ENCODE results near the gene CNTN1.
"Not testable (repeated sequence)": the region's sequence is repeated elsewhere in the genome, so short reads cannot be mapped to it uniquely, and the experiment has no call there.

Gene CNTN1

GRCh38 chr12:41045509-41045908 is 353.3 kb downstream of the CNTN1 start:
- DNase-seq (ENCODE audit: low spot score) = no peak

GRCh38 chr12:41049033-41049432 is 356.8 kb downstream of the CNTN1 start:
- no peak for DNase-seq (ENCODE audit: low spot score)

DNA sequence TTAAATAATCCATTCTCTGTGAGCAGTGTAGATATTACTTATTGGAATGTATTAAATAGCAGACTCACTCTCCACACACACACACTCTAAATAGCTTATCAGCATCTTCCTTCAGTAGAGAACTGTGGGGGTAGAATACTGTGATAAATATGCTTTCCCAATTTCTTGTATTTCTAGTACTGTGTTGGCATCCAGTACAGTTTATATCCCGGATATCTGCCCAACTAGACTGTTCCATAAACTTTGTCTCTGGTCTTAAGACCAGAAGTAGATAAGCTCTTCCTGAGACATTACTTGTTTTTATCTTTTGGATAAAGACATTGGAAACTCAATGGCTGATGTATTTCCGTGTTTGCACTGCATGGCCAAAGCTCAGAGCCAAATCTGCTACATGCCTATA is 359.7 kb downstream of the CNTN1 start:
- no peak for DNase-seq (ENCODE audit: low spot score)

- DNase-seq (ENCODE audit: low spot score) = no peak
Observed at GRCh38 chr12:41052441-41052840, 360.2 kb downstream of the CNTN1 start.

DNA sequence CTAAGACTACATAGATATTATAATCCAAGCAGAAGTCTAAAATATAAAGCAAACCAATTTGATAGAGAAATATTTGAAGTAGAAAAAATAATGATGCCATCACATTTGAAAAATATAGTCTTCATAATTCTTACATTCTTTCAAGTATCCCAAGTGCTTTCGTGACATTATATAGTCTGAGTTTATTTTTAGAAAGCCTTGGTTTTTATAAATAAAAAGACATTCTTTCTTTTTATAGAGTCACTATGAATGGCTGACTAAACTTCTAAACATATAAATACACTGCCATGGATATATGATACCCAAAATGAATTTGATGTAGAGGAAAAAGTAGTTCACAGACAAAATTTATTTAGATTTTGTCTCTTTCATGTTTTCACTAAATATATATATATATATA is 360.8 kb downstream of the CNTN1 start:
- DNase-seq (ENCODE audit: low spot score) = no peak

GRCh38 chr12:41055875-41056577 is 363.8 kb downstream of the CNTN1 start:
- DNase-seq (ENCODE audit: low spot score) = no peak

DNA sequence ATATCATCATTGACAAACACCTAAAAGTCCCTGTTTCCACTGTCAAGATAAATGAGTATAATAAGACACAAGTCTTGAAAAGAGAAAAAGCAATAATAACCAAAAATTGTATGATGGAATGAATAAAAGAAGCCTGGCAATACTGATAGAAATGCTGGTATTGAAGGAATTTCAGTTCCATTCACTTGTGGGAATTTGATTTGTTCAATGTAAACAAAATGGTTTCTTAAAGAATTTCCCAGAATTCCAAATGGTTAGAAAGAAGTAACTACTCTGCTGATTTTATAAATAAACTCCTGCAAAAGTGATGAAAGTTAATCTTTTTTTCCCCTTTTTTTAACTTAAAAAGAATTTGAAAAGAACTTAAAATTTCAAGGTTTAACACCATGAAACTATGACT is 366.0 kb downstream of the CNTN1 start:
- no peak for DNase-seq (ENCODE audit: low spot score)

DNA sequence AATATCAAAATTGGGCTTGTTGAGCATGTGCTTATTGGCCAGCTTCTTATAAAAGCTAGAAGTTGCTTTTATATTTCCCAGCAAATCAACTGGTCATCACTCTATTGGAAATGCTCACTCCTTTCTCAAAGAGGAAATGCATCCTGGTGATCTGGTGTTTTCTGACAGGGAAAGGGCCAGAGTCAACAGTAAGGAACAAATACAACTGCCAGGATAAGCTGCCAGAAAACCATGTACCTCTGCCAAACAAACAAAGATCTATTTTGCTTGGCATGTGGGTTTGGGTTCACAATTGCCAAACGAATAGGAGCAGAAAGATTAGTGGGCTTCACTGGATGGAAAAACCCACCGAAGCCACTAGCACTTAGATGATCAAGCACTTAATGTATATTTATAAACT is 369.0 kb downstream of the CNTN1 start:
- DNase-seq (ENCODE audit: low spot score) = no peak

GRCh38 chr12:41064411-41064810 is 372.2 kb downstream of the CNTN1 start:
- DNase-seq (ENCODE audit: low spot score) = no peak

GRCh38 chr12:41067941-41068645 is 375.9 kb downstream of the CNTN1 start:
- no peak for DNase-seq (ENCODE audit: low spot score)

DNA sequence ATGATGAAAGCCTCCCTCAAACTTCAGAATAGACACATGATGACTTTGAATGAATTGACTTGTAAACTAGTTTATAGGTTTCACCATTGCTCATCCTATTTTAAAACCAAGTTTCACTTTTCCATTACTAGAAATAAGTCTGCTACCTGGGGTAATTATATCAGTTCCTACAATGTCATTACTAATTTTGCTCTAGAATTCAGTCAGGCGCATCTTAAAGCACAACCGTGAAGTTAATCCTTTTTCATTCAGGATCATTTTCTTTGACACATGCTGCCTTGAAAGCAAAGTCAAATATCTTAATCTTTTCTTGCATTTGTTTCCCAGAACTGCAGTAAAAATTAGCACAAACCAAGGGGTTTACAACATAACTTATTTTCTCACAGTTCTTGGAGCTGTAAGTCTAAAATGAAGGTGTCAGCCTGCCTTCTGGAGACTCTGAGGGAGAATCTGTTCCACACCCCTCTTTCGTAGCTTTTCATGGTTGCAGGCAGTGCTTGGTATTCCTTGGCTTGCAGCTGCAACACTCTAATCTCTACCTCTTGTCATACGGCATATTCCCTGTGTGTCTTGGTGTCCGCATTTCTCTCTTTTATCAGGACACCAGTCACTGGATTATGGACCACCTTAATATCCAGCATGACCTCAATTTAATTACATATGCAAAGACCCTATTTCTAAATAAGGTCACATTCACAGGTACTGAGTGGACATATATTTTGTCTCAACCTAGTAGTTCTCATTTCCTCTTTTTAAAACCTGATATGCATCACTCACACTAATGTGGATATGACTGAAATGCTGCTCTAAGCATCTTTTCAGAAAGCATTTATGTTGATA is 381.6 kb downstream of the CNTN1 start:
- DNase-seq (ENCODE audit: low spot score) = no peak

- no peak for DNase-seq (ENCODE audit: low spot score)
Observed at GRCh38 chr12:41074473-41074769, 382.2 kb downstream of the CNTN1 start.

DNA sequence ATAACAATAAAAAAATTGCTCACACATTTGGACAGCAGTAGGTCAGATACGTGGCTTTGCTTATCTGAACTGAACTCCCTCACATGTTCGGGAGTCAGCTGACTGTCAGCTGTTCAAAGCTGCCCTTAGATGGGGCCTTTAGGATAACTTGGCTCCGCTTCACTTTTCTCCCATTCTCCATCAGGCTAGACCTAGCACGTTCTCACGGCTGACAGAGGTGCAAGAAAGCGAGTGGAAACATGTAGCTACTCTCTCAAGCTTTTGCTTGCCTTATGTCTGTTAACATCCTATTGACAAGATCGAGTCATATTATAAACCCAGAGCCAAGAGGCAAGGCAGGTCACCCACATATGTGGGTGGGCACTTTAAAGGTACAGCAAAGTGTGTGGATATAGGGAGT is 383.9 kb downstream of the CNTN1 start:
- no peak for DNase-seq (ENCODE audit: low spot score)

GRCh38 chr12:41081241-41081640 is 389.0 kb downstream of the CNTN1 start:
- DNase-seq (ENCODE audit: low spot score) = not testable (repeated sequence)

DNA sequence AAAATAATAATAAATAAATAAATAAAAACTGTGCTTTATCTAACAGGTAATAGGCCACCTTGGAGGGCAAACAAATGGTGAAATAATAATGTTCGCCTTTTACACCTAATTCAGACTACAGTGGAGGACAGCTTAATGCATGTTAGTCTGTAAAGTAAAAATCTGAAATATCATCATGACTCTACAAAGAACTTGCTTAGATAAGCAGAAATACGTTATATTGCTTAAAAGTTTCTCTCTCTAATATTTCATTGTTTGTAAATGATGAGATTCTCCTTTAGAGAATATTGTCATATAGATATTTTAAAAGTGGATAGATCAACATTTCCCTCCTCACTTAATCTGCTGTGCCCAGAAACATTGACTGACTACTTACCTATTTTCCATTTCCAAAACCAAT is 397.2 kb downstream of the CNTN1 start:
- no peak for DNase-seq (ENCODE audit: low spot score)

DNA sequence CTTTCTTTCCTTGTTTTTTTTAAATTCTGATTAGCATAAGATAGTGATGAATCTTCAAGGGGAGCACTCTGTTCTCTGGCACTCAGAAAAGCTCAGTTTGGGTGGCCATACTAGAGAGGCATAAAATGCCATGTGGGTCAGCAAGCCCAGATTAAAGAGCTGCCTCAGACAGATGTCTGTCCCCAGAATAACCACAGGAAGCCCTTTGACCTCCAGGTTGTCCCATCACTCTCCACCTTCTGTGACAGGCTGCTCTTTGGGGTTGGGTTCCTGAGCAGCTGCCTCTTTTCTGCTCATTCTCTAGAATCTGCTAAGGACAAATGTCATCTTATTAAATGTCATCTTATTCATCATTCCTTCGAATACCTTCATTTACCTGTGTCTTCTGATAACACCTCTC is 399.9 kb downstream of the CNTN1 start:
- no peak for DNase-seq (ENCODE audit: low spot score)

- DNase-seq (ENCODE audit: low spot score) = no peak
Observed at GRCh38 chr12:41096797-41097196, 404.6 kb downstream of the CNTN1 start.

DNA sequence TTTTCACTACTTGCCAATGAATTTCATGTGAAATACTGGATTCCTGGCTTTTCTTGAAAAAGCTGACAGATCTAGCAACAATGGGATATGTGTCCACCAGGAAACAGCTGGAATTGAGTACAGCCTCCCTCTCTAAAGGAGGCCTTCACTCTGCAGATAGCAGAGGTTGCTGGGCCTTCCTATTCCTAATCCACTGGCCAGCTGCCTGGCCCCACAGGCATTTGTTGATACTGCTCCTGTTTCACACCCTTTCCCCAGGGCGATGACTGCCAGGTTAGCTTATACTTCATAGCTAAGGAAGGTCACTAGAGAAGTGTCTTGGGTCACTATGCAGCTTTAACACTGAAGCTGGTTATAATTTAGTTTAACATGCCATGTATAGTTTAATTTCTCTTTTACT is 408.3 kb downstream of the CNTN1 start:
- DNase-seq (ENCODE audit: low spot score) = no peak

DNA sequence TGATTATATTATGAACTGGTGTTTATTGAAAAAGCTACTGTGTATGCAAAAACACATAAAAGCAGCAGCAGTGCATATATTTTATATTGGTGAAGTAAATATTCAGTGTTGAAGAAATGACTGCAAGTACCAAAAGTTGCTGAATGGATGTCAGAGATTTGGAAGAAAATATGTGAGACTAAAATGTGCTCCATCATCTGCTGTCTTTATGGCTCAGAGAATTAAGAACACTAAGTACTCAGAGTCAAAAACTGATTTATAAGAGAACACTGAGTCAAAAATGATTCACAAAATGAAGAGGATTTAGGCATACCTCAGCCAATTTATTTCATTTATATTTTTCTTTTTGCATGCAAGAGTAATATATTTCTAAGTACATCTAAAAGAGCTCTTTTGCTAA is 409.6 kb downstream of the CNTN1 start:
- no peak for DNase-seq (ENCODE audit: low spot score)

DNA sequence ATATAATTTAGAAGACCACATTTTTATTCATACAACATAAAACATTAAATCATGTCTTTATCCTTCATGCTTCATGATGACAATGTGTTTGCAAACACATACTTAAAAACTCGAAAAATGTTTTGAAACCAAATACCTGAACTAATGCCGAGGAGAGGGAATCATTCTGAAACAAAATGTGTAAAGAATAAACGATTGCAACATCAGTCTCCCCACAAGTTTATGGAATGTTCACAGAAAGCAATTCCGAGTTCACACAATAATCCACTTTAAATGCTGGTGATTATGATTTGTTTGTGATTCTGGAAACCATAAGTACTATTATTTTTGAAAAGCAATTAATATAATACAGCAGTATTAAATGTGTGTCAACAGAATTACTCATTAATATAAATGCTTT is 411.4 kb downstream of the CNTN1 start:
- no peak for DNase-seq (ENCODE audit: low spot score)

DNA sequence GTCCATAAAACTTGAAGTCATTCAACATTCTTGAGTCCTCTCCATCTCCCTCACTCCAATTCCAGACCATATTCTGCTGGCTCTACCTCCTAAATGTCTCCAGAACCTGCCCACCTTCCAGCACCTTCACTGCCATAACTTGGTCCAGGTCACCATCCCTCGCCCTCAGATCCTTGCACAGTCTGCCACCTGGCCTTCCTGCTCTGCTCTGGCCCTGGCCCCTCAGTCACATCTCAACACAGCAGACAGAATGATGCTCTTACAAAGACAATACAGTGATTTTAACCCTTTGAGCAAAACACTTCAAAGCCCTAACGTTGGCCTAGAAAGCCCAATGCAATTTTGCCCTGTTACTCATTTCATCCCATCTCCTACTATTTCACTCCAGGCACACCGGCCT is 414.1 kb downstream of the CNTN1 start:
- no peak for DNase-seq (ENCODE audit: low spot score)

DNA sequence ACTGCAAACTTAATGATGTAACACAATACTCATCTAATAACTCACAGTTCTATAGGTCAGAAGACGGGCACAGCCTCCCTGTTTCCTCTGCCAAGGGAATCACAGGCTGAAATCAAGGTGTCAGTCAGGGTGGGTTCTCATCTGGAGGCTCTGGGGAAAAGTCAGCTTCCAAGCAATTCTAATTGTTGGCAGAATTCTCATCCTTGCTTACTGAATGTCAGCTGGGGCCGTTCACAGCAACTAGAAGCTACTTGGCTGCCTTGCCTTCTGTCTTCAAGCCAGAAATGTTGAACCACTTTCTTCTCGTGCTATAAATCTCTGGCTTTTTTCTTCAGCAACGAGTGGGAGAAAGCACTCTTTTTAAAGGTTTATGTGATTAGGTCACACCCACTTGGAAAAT is 415.8 kb downstream of the CNTN1 start:
- DNase-seq (ENCODE audit: low spot score) = no peak

DNA sequence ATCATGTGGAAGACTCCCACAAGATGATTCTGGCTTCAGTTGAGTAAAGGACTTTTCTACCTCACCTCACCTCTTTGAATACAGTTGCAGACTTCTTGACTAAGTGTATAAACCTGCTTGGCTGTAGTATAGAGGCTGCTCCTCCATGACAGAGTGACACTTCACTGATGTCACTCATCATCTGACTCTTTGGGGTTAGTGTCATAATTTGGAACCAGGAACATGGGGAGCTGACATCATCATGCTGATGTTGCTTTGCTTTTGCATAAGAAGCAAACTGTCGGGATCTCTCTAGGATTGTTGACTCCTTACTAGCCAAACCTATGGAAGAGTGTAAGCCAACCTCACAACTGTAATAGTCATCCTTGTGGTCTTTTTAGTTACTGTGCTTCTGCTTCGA is 420.7 kb downstream of the CNTN1 start:
- DNase-seq (ENCODE audit: low spot score) = no peak
